NCI-H1694 treated with DMSO at 0.1 percent for 48 hours (cell line): Measurements from ENCODE around the gene SESN3.
"Not testable (repeated sequence)": the region's sequence is repeated elsewhere in the genome, so short reads cannot be mapped to it uniquely, and the experiment has no call there.

Source experiments
- DNase-seq: peaks from one replicate; lab custom pipeline; 2025; lab: John Stamatoyannopoulos, UW

Gene SESN3

GRCh38 chr11:95152876-95153856 is 77.8 kb downstream of the SESN3 start:
- DNase-seq = no peak

- no peak for DNase-seq
Measured at GRCh38 chr11:95150956-95151684, 79.9 kb downstream of the SESN3 start.

GRCh38 chr11:95149651-95150364 is 81.2 kb downstream of the SESN3 start:
- no peak for DNase-seq

- DNase-seq = no peak
Measured at GRCh38 chr11:95148938-95149337, 82.1 kb downstream of the SESN3 start.

- no peak for DNase-seq
Measured at GRCh38 chr11:95148406-95148805, 82.6 kb downstream of the SESN3 start.

- DNase-seq = no peak
Measured at GRCh38 chr11:95147364-95147905, 83.6 kb downstream of the SESN3 start.

- DNase-seq = no peak
Measured at GRCh38 chr11:95145430-95146060, 85.5 kb downstream of the SESN3 start.

- no peak for DNase-seq
Measured at GRCh38 chr11:95144313-95145235, 86.4 kb downstream of the SESN3 start.

GRCh38 chr11:95143106-95143681 is 87.8 kb downstream of the SESN3 start:
- no peak for DNase-seq

- DNase-seq = no peak
Measured at GRCh38 chr11:95142431-95142830, 88.6 kb downstream of the SESN3 start.

- DNase-seq = no peak
Measured at GRCh38 chr11:95140397-95141033, 90.5 kb downstream of the SESN3 start.

- peak; percentile 7 for DNase-seq
Measured at GRCh38 chr11:95138448-95138847, 92.6 kb downstream of the SESN3 start.

GRCh38 chr11:95137299-95137698 is 93.7 kb downstream of the SESN3 start:
- DNase-seq = no peak

GRCh38 chr11:95136747-95137146 is 94.3 kb downstream of the SESN3 start:
- DNase-seq = not testable (repeated sequence)

- DNase-seq = no peak
Measured at GRCh38 chr11:95135880-95136279, 95.1 kb downstream of the SESN3 start.

GRCh38 chr11:95135155-95135554 is 95.8 kb downstream of the SESN3 start:
- DNase-seq = no peak

- DNase-seq = peak; percentile 47
Measured at GRCh38 chr11:95134491-95134890, 96.5 kb downstream of the SESN3 start.

GRCh38 chr11:95132956-95133355 is 98.0 kb downstream of the SESN3 start:
- DNase-seq = no peak

GRCh38 chr11:95128602-95129001 is 102.4 kb downstream of the SESN3 start:
- no peak for DNase-seq

- DNase-seq = no peak
Measured at GRCh38 chr11:95123556-95123955, 107.4 kb downstream of the SESN3 start.
